OCI-LY7 (cell line): ENCODE measurements around the gene SPRR5.

ENCODE experiments used
- EZH2phosphoT487 ChIP-seq: fragments of 200-600 bp; sonication (generic); IDR thresholded peaks from 2 replicates; pipeline ENCODE4 v1.6.1; 2018; ENCODE audit warnings: low read depth, borderline replicate concordance, mild to moderate bottlenecking, mixed run types, antibody characterized with exemption, low read length, moderate library complexity, mixed read lengths
- TF ChIP-seq, protein P1 (sequence below): fragments of 200-600 bp; sonication (generic); conservative IDR thresholded peaks from 2 replicates; pipeline ENCODE4 v1.5.1; 2014; ENCODE audit warnings: mild to moderate bottlenecking, antibody characterized with exemption, low read length, moderate library complexity, mixed read lengths

DNA sequence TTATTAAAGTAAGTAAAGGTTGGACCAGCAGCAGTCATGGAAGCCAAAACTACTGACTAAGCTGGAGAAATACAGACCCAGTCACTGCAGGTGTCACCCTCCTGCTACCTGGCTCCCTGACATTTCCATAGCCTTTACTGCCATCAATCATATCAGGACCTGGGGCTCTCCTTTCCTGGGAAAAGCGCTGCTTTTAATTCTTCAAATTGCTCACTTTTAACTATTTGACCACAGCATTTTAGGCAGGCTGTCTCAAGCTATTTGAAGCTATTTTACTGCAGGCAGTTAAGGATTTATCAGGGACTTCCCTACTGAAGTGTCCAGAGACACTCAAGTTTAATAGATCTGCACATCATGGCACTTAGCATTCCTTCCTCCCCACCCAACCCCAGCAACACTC is 34.5 kb upstream of the SPRR5 start:
- TF ChIP-seq, protein P1, sequence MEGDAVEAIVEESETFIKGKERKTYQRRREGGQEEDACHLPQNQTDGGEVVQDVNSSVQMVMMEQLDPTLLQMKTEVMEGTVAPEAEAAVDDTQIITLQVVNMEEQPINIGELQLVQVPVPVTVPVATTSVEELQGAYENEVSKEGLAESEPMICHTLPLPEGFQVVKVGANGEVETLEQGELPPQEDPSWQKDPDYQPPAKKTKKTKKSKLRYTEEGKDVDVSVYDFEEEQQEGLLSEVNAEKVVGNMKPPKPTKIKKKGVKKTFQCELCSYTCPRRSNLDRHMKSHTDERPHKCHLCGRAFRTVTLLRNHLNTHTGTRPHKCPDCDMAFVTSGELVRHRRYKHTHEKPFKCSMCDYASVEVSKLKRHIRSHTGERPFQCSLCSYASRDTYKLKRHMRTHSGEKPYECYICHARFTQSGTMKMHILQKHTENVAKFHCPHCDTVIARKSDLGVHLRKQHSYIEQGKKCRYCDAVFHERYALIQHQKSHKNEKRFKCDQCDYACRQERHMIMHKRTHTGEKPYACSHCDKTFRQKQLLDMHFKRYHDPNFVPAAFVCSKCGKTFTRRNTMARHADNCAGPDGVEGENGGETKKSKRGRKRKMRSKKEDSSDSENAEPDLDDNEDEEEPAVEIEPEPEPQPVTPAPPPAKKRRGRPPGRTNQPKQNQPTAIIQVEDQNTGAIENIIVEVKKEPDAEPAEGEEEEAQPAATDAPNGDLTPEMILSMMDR: no peak
- no peak for TF ChIP-seq EZH2phosphoT487
